Measurements from ENCODE around the gene HOXC9.

HOXC9 gene

GRCh38 chr12:54048406-54049093 lies 48.6 kb downstream of the HOXC9 start:
- Histone ChIP-seq H4K8ac (ENCODE audit: low read depth, low read length) (no peak overlapping the region), H3K4me3 (ENCODE audit: low read length) (no peak overlapping the region), H2BK120ac (ENCODE audit: low read depth, low read length) (no peak overlapping the region), H2AK5ac (ENCODE audit: low read length) (no peak overlapping the region), H3K9ac (ENCODE audit: low read length) (no peak overlapping the region), H3K4me2 (ENCODE audit: low read length) (no peak overlapping the region), H3K36me3 (ENCODE audit: control insufficient read depth, insufficient read depth, low read length) (no peaks in the 10 kb centered on the region), H3K23ac (ENCODE audit: low read length) (no peak overlapping the region), H2BK15ac (replicated peaks; ENCODE audit: low read depth) (no peak overlapping the region), H4K5ac (ENCODE audit: low read length) (no peak overlapping the region), H3K79me1 (ENCODE audit: low read length) (no peaks in the 10 kb centered on the region), H3K56ac (ENCODE audit: low read length) (no peak overlapping the region), H3K4me1 (ENCODE audit: control insufficient read depth, low read depth, low read length) (no peaks in the 10 kb centered on the region), H3K4ac (ENCODE audit: low read depth, low read length) (no peak overlapping the region), H3K27me3 (ENCODE audit: insufficient read depth, low read length, poor library complexity) (peaks cover 92% of the 10 kb centered on the region), H3K27ac (ENCODE audit: low read depth, low read length) (no peak overlapping the region), H3K18ac (ENCODE audit: low read length) (no peak overlapping the region), H3K79me2 (ENCODE audit: control insufficient read depth, insufficient read depth, low read length) (no peaks in the 10 kb centered on the region), H2BK5ac (ENCODE audit: low read length) (no peak overlapping the region)
- DNase-seq = no peak
- WGBS (ENCODE audit: extremely low coverage, insufficient coverage, low lambda C conversion rate) = no CpG with 5 or more reads among the region's 3 CpGs

- Histone ChIP-seq H3K18ac (ENCODE audit: low read length) (no peak overlapping the region), H2BK5ac (ENCODE audit: low read length) (no peak overlapping the region), H3K4me1 (ENCODE audit: control insufficient read depth, low read depth, low read length) (no peaks in the 10 kb centered on the region), H3K4me3 (ENCODE audit: low read length) (no peak overlapping the region), H2BK120ac (ENCODE audit: low read depth, low read length) (no peak overlapping the region), H4K8ac (ENCODE audit: low read depth, low read length) (no peak overlapping the region), H3K4me2 (ENCODE audit: low read length) (no peak overlapping the region), H3K56ac (ENCODE audit: low read length) (no peak overlapping the region), H3K79me1 (ENCODE audit: low read length) (no peaks in the 10 kb centered on the region), H4K5ac (ENCODE audit: low read length) (no peak overlapping the region), H3K23ac (ENCODE audit: low read length) (no peak overlapping the region), H3K27ac (ENCODE audit: low read depth, low read length) (no peak overlapping the region), H3K4ac (ENCODE audit: low read depth, low read length) (no peak overlapping the region), H2BK15ac (replicated peaks; ENCODE audit: low read depth) (no peak overlapping the region), H3K27me3 (ENCODE audit: insufficient read depth, low read length, poor library complexity) (peaks cover 93% of the 10 kb centered on the region), H3K79me2 (ENCODE audit: control insufficient read depth, insufficient read depth, low read length) (no peaks in the 10 kb centered on the region), H3K36me3 (ENCODE audit: control insufficient read depth, insufficient read depth, low read length) (no peaks in the 10 kb centered on the region), H2AK5ac (ENCODE audit: low read length) (no peak overlapping the region), H3K9ac (ENCODE audit: low read length) (no peak overlapping the region)
- no peak for DNase-seq
- no CpG with 5 or more reads among the region's 6 CpGs for WGBS (ENCODE audit: extremely low coverage, insufficient coverage, low lambda C conversion rate)
These were observed 49.1 kb downstream of the HOXC9 start for GRCh38 chr12:54049108-54049507.

GRCh38 chr12:54050482-54050810 lies 50.5 kb downstream of the HOXC9 start:
- Histone ChIP-seq H2BK120ac (ENCODE audit: low read depth, low read length) (no peak overlapping the region), H3K9ac (ENCODE audit: low read length) (no peak overlapping the region), H3K4me1 (ENCODE audit: control insufficient read depth, low read depth, low read length) (no peaks in the 10 kb centered on the region), H2AK5ac (ENCODE audit: low read length) (no peak overlapping the region), H2BK15ac (replicated peaks; ENCODE audit: low read depth) (no peak overlapping the region), H3K56ac (ENCODE audit: low read length) (no peak overlapping the region), H2BK5ac (ENCODE audit: low read length) (no peak overlapping the region), H4K8ac (ENCODE audit: low read depth, low read length) (no peak overlapping the region), H3K79me1 (ENCODE audit: low read length) (no peaks in the 10 kb centered on the region), H3K27me3 (ENCODE audit: insufficient read depth, low read length, poor library complexity) (peaks cover 96% of the 10 kb centered on the region), H3K79me2 (ENCODE audit: control insufficient read depth, insufficient read depth, low read length) (no peaks in the 10 kb centered on the region), H3K27ac (ENCODE audit: low read depth, low read length) (no peak overlapping the region), H3K36me3 (ENCODE audit: control insufficient read depth, insufficient read depth, low read length) (no peaks in the 10 kb centered on the region), H3K4me2 (ENCODE audit: low read length) (no peak overlapping the region), H3K18ac (ENCODE audit: low read length) (no peak overlapping the region), H3K4ac (ENCODE audit: low read depth, low read length) (no peak overlapping the region), H3K4me3 (ENCODE audit: low read length) (no peak overlapping the region), H3K23ac (ENCODE audit: low read length) (no peak overlapping the region), H4K5ac (ENCODE audit: low read length) (no peak overlapping the region)
- no CpG with 5 or more reads among the region's 2 CpGs for WGBS (ENCODE audit: extremely low coverage, insufficient coverage, low lambda C conversion rate)
- DNase-seq = no peak

- Histone ChIP-seq H3K18ac (ENCODE audit: low read length) (no peak overlapping the region), H2BK5ac (ENCODE audit: low read length) (no peak overlapping the region), H4K5ac (ENCODE audit: low read length) (no peak overlapping the region), H2BK15ac (replicated peaks; ENCODE audit: low read depth) (no peak overlapping the region), H2AK5ac (ENCODE audit: low read length) (no peak overlapping the region), H2BK120ac (ENCODE audit: low read depth, low read length) (no peak overlapping the region), H3K79me2 (ENCODE audit: control insufficient read depth, insufficient read depth, low read length) (no peaks in the 10 kb centered on the region), H3K9ac (ENCODE audit: low read length) (no peak overlapping the region), H3K4ac (ENCODE audit: low read depth, low read length) (no peak overlapping the region), H3K4me3 (ENCODE audit: low read length) (no peak overlapping the region), H3K56ac (ENCODE audit: low read length) (no peak overlapping the region), H3K36me3 (ENCODE audit: control insufficient read depth, insufficient read depth, low read length) (no peaks in the 10 kb centered on the region), H3K79me1 (ENCODE audit: low read length) (no peaks in the 10 kb centered on the region), H3K27me3 (ENCODE audit: insufficient read depth, low read length, poor library complexity) (peaks cover 96% of the 10 kb centered on the region), H3K27ac (ENCODE audit: low read depth, low read length) (no peak overlapping the region), H3K23ac (ENCODE audit: low read length) (no peak overlapping the region), H4K8ac (ENCODE audit: low read depth, low read length) (no peak overlapping the region), H3K4me1 (ENCODE audit: control insufficient read depth, low read depth, low read length) (no peaks in the 10 kb centered on the region), H3K4me2 (ENCODE audit: low read length) (no peak overlapping the region)
- no CpG with 5 or more reads among the region's 12 CpGs for WGBS (ENCODE audit: extremely low coverage, insufficient coverage, low lambda C conversion rate)
- DNase-seq = no peak
These were observed 51.3 kb downstream of the HOXC9 start for GRCh38 chr12:54051026-54051842.

- Histone ChIP-seq H3K4me3 (ENCODE audit: low read length) (no peak overlapping the region), H3K4me2 (ENCODE audit: low read length) (no peak overlapping the region), H3K56ac (ENCODE audit: low read length) (no peak overlapping the region), H2AK5ac (ENCODE audit: low read length) (no peak overlapping the region), H3K4ac (ENCODE audit: low read depth, low read length) (no peak overlapping the region), H3K27ac (ENCODE audit: low read depth, low read length) (no peak overlapping the region), H2BK120ac (ENCODE audit: low read depth, low read length) (no peak overlapping the region), H3K36me3 (ENCODE audit: control insufficient read depth, insufficient read depth, low read length) (no peaks in the 10 kb centered on the region), H4K8ac (ENCODE audit: low read depth, low read length) (no peak overlapping the region), H3K9ac (ENCODE audit: low read length) (no peak overlapping the region), H4K5ac (ENCODE audit: low read length) (no peak overlapping the region), H3K79me1 (ENCODE audit: low read length) (no peaks in the 10 kb centered on the region), H3K79me2 (ENCODE audit: control insufficient read depth, insufficient read depth, low read length) (no peaks in the 10 kb centered on the region), H3K4me1 (ENCODE audit: control insufficient read depth, low read depth, low read length) (no peaks in the 10 kb centered on the region), H3K18ac (ENCODE audit: low read length) (no peak overlapping the region), H3K23ac (ENCODE audit: low read length) (no peak overlapping the region), H2BK5ac (ENCODE audit: low read length) (no peak overlapping the region), H2BK15ac (replicated peaks; ENCODE audit: low read depth) (no peak overlapping the region), H3K27me3 (ENCODE audit: insufficient read depth, low read length, poor library complexity) (peaks cover 96% of the 10 kb centered on the region)
- DNase-seq = no peak
- WGBS (ENCODE audit: extremely low coverage, insufficient coverage, low lambda C conversion rate) = no CpG with 5 or more reads among the region's 24 CpGs
These were observed 52.0 kb downstream of the HOXC9 start for GRCh38 chr12:54051874-54052437.

All from mesendoderm (in vitro differentiated cells).